ENCODE data around the gene BRINP3.

- no peak for TF ChIP-seq CTCF (conservative IDR thresholded peaks at IDR 0.05; ENCODE audit: low read length)
- no peak for TF ChIP-seq EZH2phosphoT487 (IDR thresholded peaks at IDR 0.05; ENCODE audit: borderline replicate concordance, low read depth, low read length)
Observed at GRCh38 chr1:190066011-190066410, 411.7 kb downstream of the BRINP3 start.

All from OCI-LY7 (cell line).